Measurements from ENCODE around the gene FAM47B.

The FAM47B gene

DNA sequence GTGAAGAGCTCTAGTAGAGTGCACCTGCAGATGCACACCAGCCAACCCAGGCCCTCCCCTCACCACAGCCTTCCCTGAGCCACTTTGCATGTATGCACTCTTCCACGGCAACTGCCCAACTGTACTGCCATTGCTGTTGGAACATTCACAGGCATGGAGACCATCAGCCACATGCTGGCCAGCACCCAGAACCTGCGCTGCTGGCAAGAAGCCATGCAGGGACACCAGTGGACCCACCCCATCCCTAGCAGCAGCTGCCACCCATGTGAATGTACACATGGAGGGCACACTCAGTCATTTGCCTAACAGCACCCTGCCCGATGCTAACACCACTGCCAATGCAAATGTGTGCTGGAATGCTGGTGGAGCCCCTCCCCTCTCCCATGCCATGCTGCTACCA lies 35.6 kb downstream of the FAM47B start:
- Histone ChIP-seq H3K36me3 (ENCODE audit: insufficient read depth, low read length) (no peaks in the 10 kb centered on the region), H3K9ac (ENCODE audit: low read depth, low read length) (no peak overlapping the region), H3K4me1 (ENCODE audit: insufficient read depth, low read length) (no peaks in the 10 kb centered on the region), H3K9me3 (ENCODE audit: control insufficient read depth, insufficient read depth, low read length) (no peaks in the 10 kb centered on the region; the same call in 1 of the 2 replicates)

DNA sequence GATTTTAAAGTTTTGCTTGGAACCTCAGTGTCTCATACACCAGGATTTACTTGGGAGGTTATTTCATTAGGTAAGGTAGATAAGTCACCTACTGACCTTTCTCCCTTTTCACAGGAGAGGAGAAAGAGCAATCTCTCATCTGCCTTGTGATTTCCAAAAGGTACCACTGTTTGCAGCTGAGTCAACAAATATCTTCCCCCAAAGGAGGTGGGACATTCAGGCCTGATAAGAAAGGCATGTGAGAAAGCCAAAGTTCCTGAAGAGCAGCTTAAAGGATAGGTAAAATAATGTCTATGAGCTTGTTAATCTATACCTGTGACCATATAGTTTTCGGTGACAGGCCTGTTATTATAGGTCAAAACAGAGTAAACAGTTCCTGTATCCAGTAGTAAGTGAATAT lies 45.0 kb downstream of the FAM47B start:
- Histone ChIP-seq H3K4me1 (ENCODE audit: insufficient read depth, low read length) (peaks cover 5% of the 10 kb centered on the region; the same call in 1 of the 2 replicates), H3K36me3 (ENCODE audit: insufficient read depth, low read length) (no peaks in the 10 kb centered on the region), H3K9me3 (ENCODE audit: control insufficient read depth, insufficient read depth, low read length) (no peaks in the 10 kb centered on the region), H3K9ac (ENCODE audit: low read depth, low read length) (no peak overlapping the region)
